ENCODE measurements around the gene SCNM1.

GRCh38 chr1:151192047-151192446 lies 26.1 kb downstream of the SCNM1 start:
- no peak for TF ChIP-seq CTCF (IDR thresholded peaks at IDR 0.05)
- TF ChIP-seq POLR2A (IDR thresholded peaks at IDR 0.05), result no peak

All from prostate gland (tissue), 2 donors.